Measurements from ENCODE around the gene STYK1. TPM values are rescaled to one million over a fixed set of nuclear protein-coding genes. Genes with fewer than 3 reads are reported as not detected.

Gene STYK1
- total and polyA plus RNA-seq, 9 of the 15 experiments (the other 6 are each of a cell fraction or from before 2014, with no cell fraction given): 0.31 to 1.8 (median 0.64) TPM

GRCh38 chr12:10621278-10621677 lies 52.6 kb downstream of the STYK1 start:
- H3K4me1 ChIP-seq (replicated peaks in 1 of 2; ENCODE audit: control insufficient read depth in 2 of 2, insufficient read depth in 2 of 2, low read length in 2 of 2): peaks cover 0 to 15% of the 10 kb centered on the region in 2 experiments; a peak in 2 of 5 replicates
- in situ Hi-C loops (cut with MboI) (no loop called here), intact Hi-C loops (cut with micrococcal nuclease) (no loop called here)
- no peaks in the 10 kb centered on the region for H3K79me2 ChIP-seq (ENCODE audit: control insufficient read depth, insufficient read depth, low read length)
- no peak for FAIRE-seq
- no peaks in the 10 kb centered on the region for H3K36me3 ChIP-seq (ENCODE audit: control insufficient read depth, insufficient read depth, low read length)
- no peaks in the 10 kb centered on the region for H4K20me1 ChIP-seq (replicated peaks; ENCODE audit: control insufficient read depth, insufficient read depth, low read length)
- no peak overlapping the region for H3K4me2 ChIP-seq (ENCODE audit: insufficient read depth, low read length)
- H3K9me1 ChIP-seq (ENCODE audit: control insufficient read depth, insufficient read depth, low read length): no peaks in the 10 kb centered on the region
- no peak for ATAC-seq
- no TSS peak for BruUV-seq (replicated peaks)
- H3K9me3 ChIP-seq (replicated peaks; ENCODE audit: control insufficient read depth, insufficient read depth, low read depth, low read length): no peaks in the 10 kb centered on the region
- no peak overlapping the region for H3K9ac ChIP-seq (ENCODE audit: insufficient read depth in 1 of 2, low read depth in 2 of 2, low read length in 2 of 2)
- H3K27me3 ChIP-seq (ENCODE audit: control insufficient read depth in 2 of 2, insufficient read depth in 2 of 2, low read length in 2 of 2): no peaks in the 10 kb centered on the region
- no peak for TF ChIP-seq MYBL2 (IDR thresholded peaks at IDR 0.05; ENCODE audit: low read depth)
- TF ChIP-seq MYBL2 (CRISPR knock-in tag; IDR thresholded peaks at IDR 0.05; ENCODE audit: borderline replicate concordance): no peak
- no peak for TF ChIP-seq HOXB6 (CRISPR knock-in tag; IDR thresholded peaks at IDR 0.05; ENCODE audit: borderline replicate concordance)
- TF ChIP-seq ZNF232 (CRISPR knock-in tag; IDR thresholded peaks at IDR 0.05): no peak
- no peak for TF ChIP-seq SNRNP70 (optimal IDR thresholded peaks at IDR 0.05; ENCODE audit: low read depth, low read length)
- TF ChIP-seq POLR2AphosphoS2 (IDR thresholded peaks at IDR 0.05; ENCODE audit: low read length): no peak
- no peak for TF ChIP-seq AFF4 (CRISPR knock-in tag; IDR thresholded peaks at IDR 0.05)
- no peak for TF ChIP-seq HNRNPLL (IDR thresholded peaks at IDR 0.05; ENCODE audit: low read depth, low read length, poor library complexity, severe bottlenecking)
- no peak for TF ChIP-seq ATF7 (IDR thresholded peaks at IDR 0.05)
- TF ChIP-seq PHB2 (IDR thresholded peaks at IDR 0.05; ENCODE audit: low read depth): no peak
- no peak for TF ChIP-seq ATF6 (CRISPR knock-in tag; IDR thresholded peaks at IDR 0.05)
- TF ChIP-seq PRDM10 (IDR thresholded peaks at IDR 0.05; ENCODE audit: partially characterized antibody): no peak
- ChIA-PET POLR2A (no interaction called here), CTCF (ENCODE audit: low intra/inter-chr PET ratio) (no interaction called here)
- H3K4me3 ChIP-seq: no peak overlapping the region
- WGBS (ENCODE audit: insufficient coverage, low coverage, missing lambda C conversion rate): 44% methylated on average over 1 of the region's 1 CpG
- H2AFZ ChIP-seq (ENCODE audit: low read depth, low read length): no peak overlapping the region
- DNase-seq (ENCODE audit: extremely low read depth in 1 of 4, low spot score in 3 of 4): no peak
- no peak overlapping the region for H3K27ac ChIP-seq (ENCODE audit: extremely low read depth, low read depth, low read length)

All from K562 (cell line).